Gastroesophageal sphincter (tissue), 3 donors: ENCODE measurements around the gene DHRS4L2.

Experiments used
- EP300 ChIP-seq: sonication (generic); formaldehyde crosslinking; IDR thresholded peaks from one replicate; pipeline ENCODE4 v1.6.1; 2017; ENCODE audit warnings: antibody characterized with exemption, mild to moderate bottlenecking
- TF ChIP-seq, protein P1 (sequence below), 4 experiments: fragments of 200-600 bp in 2 of 4; fragments of 450-650 bp in 2 of 4; sonication (generic) in 1 of 4; IDR thresholded peaks; one replicate each; pipeline ENCODE4 v1.5.1; 2017 to 2019; ENCODE audit warnings: antibody characterized with exemption in 4 of 4, mild to moderate bottlenecking in 2 of 4, moderate library complexity in 2 of 4

DNA sequence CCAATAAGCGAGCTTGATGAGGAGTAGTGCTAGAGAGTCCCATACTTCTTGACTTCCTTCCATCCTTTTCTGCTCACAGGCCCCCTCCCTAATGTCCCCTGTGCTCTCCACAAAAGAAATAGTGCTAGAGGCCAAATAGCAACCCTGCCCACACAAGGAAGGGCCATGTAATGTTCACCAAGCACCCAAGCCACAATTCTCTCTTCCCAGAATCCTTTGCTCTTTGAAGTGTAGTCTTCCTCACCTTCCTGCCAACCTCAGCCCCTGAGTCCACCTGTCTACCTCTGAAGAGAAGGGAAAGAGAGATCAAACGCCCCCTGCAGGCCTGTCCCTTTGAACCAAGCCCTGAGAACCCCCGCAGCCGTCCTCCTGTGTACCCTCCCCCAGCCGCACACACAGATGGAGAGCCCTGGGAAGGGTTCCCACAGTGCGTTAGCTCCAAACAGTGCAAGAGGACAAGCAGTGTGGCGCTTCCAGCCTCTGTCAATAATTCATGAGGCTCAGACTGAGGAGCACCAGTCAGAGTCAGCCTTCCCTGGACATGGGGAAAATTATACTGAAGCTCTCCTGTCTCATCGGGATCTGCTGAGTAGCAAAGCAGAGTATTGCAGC lies 37.0 kb upstream of the DHRS4L2 start:
- TF ChIP-seq EP300, result no peak
- TF ChIP-seq, protein P1, sequence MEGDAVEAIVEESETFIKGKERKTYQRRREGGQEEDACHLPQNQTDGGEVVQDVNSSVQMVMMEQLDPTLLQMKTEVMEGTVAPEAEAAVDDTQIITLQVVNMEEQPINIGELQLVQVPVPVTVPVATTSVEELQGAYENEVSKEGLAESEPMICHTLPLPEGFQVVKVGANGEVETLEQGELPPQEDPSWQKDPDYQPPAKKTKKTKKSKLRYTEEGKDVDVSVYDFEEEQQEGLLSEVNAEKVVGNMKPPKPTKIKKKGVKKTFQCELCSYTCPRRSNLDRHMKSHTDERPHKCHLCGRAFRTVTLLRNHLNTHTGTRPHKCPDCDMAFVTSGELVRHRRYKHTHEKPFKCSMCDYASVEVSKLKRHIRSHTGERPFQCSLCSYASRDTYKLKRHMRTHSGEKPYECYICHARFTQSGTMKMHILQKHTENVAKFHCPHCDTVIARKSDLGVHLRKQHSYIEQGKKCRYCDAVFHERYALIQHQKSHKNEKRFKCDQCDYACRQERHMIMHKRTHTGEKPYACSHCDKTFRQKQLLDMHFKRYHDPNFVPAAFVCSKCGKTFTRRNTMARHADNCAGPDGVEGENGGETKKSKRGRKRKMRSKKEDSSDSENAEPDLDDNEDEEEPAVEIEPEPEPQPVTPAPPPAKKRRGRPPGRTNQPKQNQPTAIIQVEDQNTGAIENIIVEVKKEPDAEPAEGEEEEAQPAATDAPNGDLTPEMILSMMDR (IDR thresholded peaks at IDR 0.05), result no peak
